Endothelial cell of umbilical vein (primary cell): ENCODE measurements around the gene PNISR. TPM values are rescaled to one million over a fixed set of nuclear protein-coding genes. Genes with fewer than 3 reads are reported as not detected.

Source experiments
- BruUV-seq: library from RNA; stranded (reverse); fragments of 400-500 nt; replicated peaks from 2 replicates; lab custom pipeline; 2021; lab: Mats Ljungman, UMichigan
- CTCF ChIA-PET: fragments of 300-600, 350-600 bp; sonication (Branson Sonifier 250); formaldehyde crosslinking; loops from one replicate; lab custom pipeline; 2021; ENCODE audit warnings: antibody characterized with exemption, inconsistent platforms; lab: Charles Lee
- POLR2A ChIA-PET: fragments of 300-600, 350-600 bp; sonication (Branson Sonifier 250); formaldehyde crosslinking; loops from one replicate; lab custom pipeline; 2021; ENCODE audit warnings: antibody characterized with exemption, inconsistent platforms; lab: Charles Lee
- DNase-seq: peaks from one replicate; pipeline ENCODE4 v3.0.0-alpha.2; 2011; ENCODE audit warnings: low read depth, low spot score
- FAIRE-seq: peaks from 2 replicates; lab custom pipeline; 2011; peaks lifted over from hg19 to GRCh38; lab: Jason Lieb, UNC
- H2AFZ ChIP-seq: 2 replicates; pipeline ENCODE4 v1.6.0; 2012; ENCODE audit warnings: low read depth, low read length, control low read depth, inconsistent platforms
- H3K27ac ChIP-seq: 2 replicates; pipeline ENCODE4 v1.5.1; 2011; ENCODE audit warnings: low read depth, mild to moderate bottlenecking, control low read depth, low read length, moderate library complexity; ENCODE audit not compliant: insufficient read depth
- H3K27me3 ChIP-seq, 2 experiments: 2 replicates each; pipeline versions ENCODE4 v1.6.0 to v1.6.1; 2011; ENCODE audit warnings: low read length in 2 of 2, mixed read lengths in 1 of 2; ENCODE audit not compliant: control insufficient read depth in 2 of 2, insufficient read depth in 2 of 2
- H3K36me3 ChIP-seq, 2 experiments: 2 replicates in 1 of 2; 3 replicates in 1 of 2; pipeline ENCODE4 v1.5.1; 2011; ENCODE audit warnings: low read length in 2 of 2, mild to moderate bottlenecking in 1 of 2, moderate library complexity in 1 of 2; ENCODE audit not compliant: control insufficient read depth in 2 of 2, insufficient read depth in 2 of 2; ENCODE audit errors: extremely low read depth in 1 of 2
- H3K4me1 ChIP-seq: 3 replicates; pipeline ENCODE4 v1.5.1; 2011; ENCODE audit warnings: mild to moderate bottlenecking, low read length; ENCODE audit not compliant: control insufficient read depth, insufficient read depth; ENCODE audit errors: extremely low read depth
- H3K4me2 ChIP-seq: 2 replicates; pipeline ENCODE4 v1.6.1; 2011; ENCODE audit warnings: low read length, control low read depth, mixed read lengths; ENCODE audit not compliant: insufficient read depth
- H3K4me3 ChIP-seq, 3 experiments: fragments of 200-600 bp in 1 of 3; sonication (generic), shearing (Covaris generic) in 1 of 3; replicated peaks in 1 of 3; 2 replicates each; pipeline ENCODE4 v1.5.1; 2011 to 2016; ENCODE audit warnings: control low read depth in 3 of 3, low read length in 3 of 3, mild to moderate bottlenecking in 2 of 3, inconsistent platforms in 1 of 3, low read depth in 1 of 3, moderate library complexity in 1 of 3; ENCODE audit not compliant: insufficient read depth in 1 of 3
- H3K79me2 ChIP-seq: 2 replicates; pipeline ENCODE4 v1.6.0; 2012; ENCODE audit warnings: low read length, inconsistent platforms; ENCODE audit not compliant: control insufficient read depth, insufficient read depth
- H3K9ac ChIP-seq: replicated peaks from 2 replicates; pipeline ENCODE3; 2011; ENCODE audit warnings: low read length, control low read depth; ENCODE audit not compliant: insufficient read depth; ENCODE audit errors: extremely low read depth
- H3K9me1 ChIP-seq: replicated peaks from 3 replicates; pipeline ENCODE4 v1.6.0; 2011; ENCODE audit warnings: mild to moderate bottlenecking, low read length; ENCODE audit not compliant: control insufficient read depth, insufficient read depth; ENCODE audit errors: extremely low read depth
- H3K9me3 ChIP-seq: replicated peaks from 2 replicates; pipeline ENCODE4 v1.5.1; 2012; ENCODE audit warnings: low read length, inconsistent platforms; ENCODE audit not compliant: control insufficient read depth, insufficient read depth
- H4K20me1 ChIP-seq: replicated peaks from 2 replicates; pipeline ENCODE3; 2011; ENCODE audit warnings: mild to moderate bottlenecking, low read length; ENCODE audit not compliant: control insufficient read depth, insufficient read depth; ENCODE audit errors: extremely low read depth
- EZH2 ChIP-seq: IDR thresholded peaks from 2 replicates; pipeline ENCODE4 v1.6.1; 2012; ENCODE audit warnings: borderline replicate concordance, low read depth, mild to moderate bottlenecking, moderate library complexity, low read length, inconsistent platforms; ENCODE audit not compliant: severe bottlenecking
- FOS ChIP-seq: IDR thresholded peaks from 2 replicates; pipeline ENCODE4 v1.6.1; 2011; ENCODE audit warnings: mild to moderate bottlenecking, low read length, moderate library complexity, borderline replicate concordance; ENCODE audit not compliant: insufficient read depth
- GATA2 ChIP-seq: IDR thresholded peaks from 2 replicates; pipeline ENCODE4 v1.7.0; 2011; ENCODE audit warnings: low read depth, mild to moderate bottlenecking, moderate library complexity, mixed read lengths, low read length; ENCODE audit not compliant: insufficient read length, insufficient read depth
- JUN ChIP-seq: IDR thresholded peaks from 2 replicates; pipeline ENCODE4 v1.6.1; 2011; ENCODE audit warnings: borderline replicate concordance, low read depth; ENCODE audit not compliant: insufficient read length, insufficient read depth
- MYC ChIP-seq: IDR thresholded peaks from one replicate; pipeline ENCODE4 v1.6.1; 2011; ENCODE audit warnings: mild to moderate bottlenecking, low read depth, low read length
- POLR2A ChIP-seq: IDR thresholded peaks from 2 replicates; pipeline ENCODE4 v1.6.1; 2012; ENCODE audit warnings: low read depth, mild to moderate bottlenecking, control low read depth, low read length
- POLR2AphosphoS5 ChIP-seq: IDR thresholded peaks from 2 replicates; pipeline ENCODE4 v1.6.1; 2012; ENCODE audit warnings: low read depth, mild to moderate bottlenecking, control low read depth, low read length, moderate library complexity; ENCODE audit not compliant: insufficient read depth
- dilution Hi-C: fragments of 300-500 bp; cut with MboI; formaldehyde crosslinking; loops from one replicate; pipeline ENCODE4 v1.15.0; 2019; ENCODE audit warnings: low sequenced_read_pairs; ENCODE audit not compliant: extremely low pct_ligation_motif_present
- intact Hi-C: fragments of 100-400 bp; cut with micrococcal nuclease; formaldehyde crosslinking; loops from one replicate; pipeline ENCODE4 v1.10.0; 2022
- polyA plus RNA-seq, 4 experiments: library from polyadenylated mRNA; depleted of rRNA in 3 of 4; stranded (reverse) in 3 of 4; unstranded in 1 of 4; fragments of >200 nt; gene quantifications; 2 replicates each; pipeline versions ENCODE4 v1.2.1 to v1.2.3, GENCODE V29; 2011 to 2012; ENCODE audit warnings: missing spikeins in 1 of 4
- total RNA-seq: library from RNA; stranded (reverse); gene quantifications from 2 replicates; pipeline ENCODE4 v1.2.3, GENCODE V29; 2021
- TF ChIP-seq, protein P1 (sequence below), 2 donors: IDR thresholded peaks; 1 replicate in 1 of 2; 2 replicates in 1 of 2; pipeline ENCODE4 v1.5.1; 2011; ENCODE audit warnings: low read length in 2 of 2, mild to moderate bottlenecking in 2 of 2, moderate library complexity in 2 of 2, control low read depth in 1 of 2, inconsistent platforms in 1 of 2, low read depth in 1 of 2; ENCODE audit not compliant: insufficient read depth in 1 of 2; ENCODE audit errors: extremely low read depth in 1 of 2
- TF ChIP-seq, protein P2 (sequence below): IDR thresholded peaks from 2 replicates; pipeline ENCODE4 v1.6.1; 2011; ENCODE audit not compliant: insufficient read depth, insufficient read length

PNISR gene
- total and polyA plus RNA-seq, 2 donors (not counting 3 experiments of a cell fraction or from before 2014, with no cell fraction given), result 34.6 to 106 TPM

DNA sequence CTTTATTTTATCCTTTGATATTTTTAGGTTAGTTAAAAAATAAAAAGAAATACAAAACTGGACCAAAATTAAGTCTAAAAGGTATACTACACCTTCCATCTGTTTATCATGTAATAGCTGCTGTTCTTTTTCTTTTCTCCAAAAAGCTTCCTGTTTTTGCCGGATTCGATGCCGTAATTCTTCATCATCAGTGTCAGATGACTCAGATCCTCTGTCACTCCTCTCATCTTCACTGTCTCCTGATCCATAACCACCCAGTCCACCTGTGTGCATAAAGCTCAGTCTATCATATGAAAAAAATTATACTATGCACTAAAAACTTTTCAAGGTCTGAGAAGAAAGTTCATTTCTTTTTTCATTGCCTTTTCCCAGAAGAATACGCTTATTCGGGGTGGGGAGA is 22.7 kb downstream of the PNISR start:
- TF ChIP-seq JUN (no peak), POLR2AphosphoS5 (no peak), EZH2 (no peak), POLR2A (no peak)
- TF ChIP-seq, protein P1, sequence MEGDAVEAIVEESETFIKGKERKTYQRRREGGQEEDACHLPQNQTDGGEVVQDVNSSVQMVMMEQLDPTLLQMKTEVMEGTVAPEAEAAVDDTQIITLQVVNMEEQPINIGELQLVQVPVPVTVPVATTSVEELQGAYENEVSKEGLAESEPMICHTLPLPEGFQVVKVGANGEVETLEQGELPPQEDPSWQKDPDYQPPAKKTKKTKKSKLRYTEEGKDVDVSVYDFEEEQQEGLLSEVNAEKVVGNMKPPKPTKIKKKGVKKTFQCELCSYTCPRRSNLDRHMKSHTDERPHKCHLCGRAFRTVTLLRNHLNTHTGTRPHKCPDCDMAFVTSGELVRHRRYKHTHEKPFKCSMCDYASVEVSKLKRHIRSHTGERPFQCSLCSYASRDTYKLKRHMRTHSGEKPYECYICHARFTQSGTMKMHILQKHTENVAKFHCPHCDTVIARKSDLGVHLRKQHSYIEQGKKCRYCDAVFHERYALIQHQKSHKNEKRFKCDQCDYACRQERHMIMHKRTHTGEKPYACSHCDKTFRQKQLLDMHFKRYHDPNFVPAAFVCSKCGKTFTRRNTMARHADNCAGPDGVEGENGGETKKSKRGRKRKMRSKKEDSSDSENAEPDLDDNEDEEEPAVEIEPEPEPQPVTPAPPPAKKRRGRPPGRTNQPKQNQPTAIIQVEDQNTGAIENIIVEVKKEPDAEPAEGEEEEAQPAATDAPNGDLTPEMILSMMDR (IDR thresholded peaks at IDR 0.05; ENCODE audit: extremely low read depth in 1 of 2, insufficient read depth in 1 of 2, low read depth in 1 of 2, low read length in 2 of 2), result no peak
- POLR2A ChIA-PET, result interaction anchor here (1.8 kb wide), 1 partner anchor 9 kb away, joined by 6 read pairs; the partner anchor contains the start of gene COQ3
- Histone ChIP-seq H3K9me1 (no peaks in the 10 kb centered on the region), H3K4me1 (no peaks in the 10 kb centered on the region), H3K27me3 (no peaks in the 10 kb centered on the region), H3K9ac (no peak overlapping the region), H3K4me3 (no peak overlapping the region), H3K36me3 (peaks cover 13 to 50% of the 10 kb centered on the region in 2 experiments), H4K20me1 (no peaks in the 10 kb centered on the region), H3K27ac (no peak overlapping the region), H3K4me2 (no peak overlapping the region), H3K79me2 (no peaks in the 10 kb centered on the region), H3K9me3 (no peaks in the 10 kb centered on the region), H2AFZ (no peak overlapping the region)
- DNase-seq (no peak), FAIRE-seq (no peak)
- intact Hi-C loops, result no loop called here
- CTCF ChIA-PET, result interaction anchor here (0.7 to 2.1 kb wide), 5 partner anchors 9 to 72 kb away, joined by 3 to 6 read pairs (median 3); no protein-coding TSS in a partner anchor
- dilution Hi-C loops, result no loop called here
- BruUV-seq, result no TSS peak

DNA sequence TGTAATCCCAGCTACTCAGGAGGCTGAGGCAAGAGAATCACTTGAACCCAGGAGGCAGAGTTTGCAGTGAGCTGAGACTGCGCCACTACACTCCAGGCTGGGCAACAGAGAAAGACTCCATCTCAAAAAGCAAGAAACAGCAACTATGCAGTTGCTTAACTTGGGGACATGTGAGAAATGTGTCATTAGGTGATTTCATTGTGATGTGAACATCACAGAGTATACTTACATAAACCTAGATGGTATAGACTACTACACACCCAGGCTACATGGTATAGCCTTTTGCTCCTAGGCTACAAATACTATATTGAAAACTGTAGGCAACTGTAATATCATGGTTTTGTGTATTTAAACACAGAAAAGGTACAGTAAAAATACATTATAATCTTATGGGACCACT is 27.8 kb downstream of the PNISR start:
- Histone ChIP-seq H4K20me1 (no peaks in the 10 kb centered on the region), H3K27ac (no peak overlapping the region), H3K4me1 (peaks cover 5% of the 10 kb centered on the region), H3K27me3 (no peaks in the 10 kb centered on the region), H2AFZ (no peak overlapping the region), H3K79me2 (no peaks in the 10 kb centered on the region), H3K9ac (no peak overlapping the region), H3K9me3 (no peaks in the 10 kb centered on the region), H3K4me2 (no peak overlapping the region), H3K9me1 (no peaks in the 10 kb centered on the region), H3K36me3 (peaks cover 4 to 23% of the 10 kb centered on the region in 2 experiments), H3K4me3 (no peak overlapping the region)
- DNase-seq (no peak), FAIRE-seq (no peak)
- dilution Hi-C loops (no loop called here), intact Hi-C loops (no loop called here)
- TF ChIP-seq, protein P2, sequence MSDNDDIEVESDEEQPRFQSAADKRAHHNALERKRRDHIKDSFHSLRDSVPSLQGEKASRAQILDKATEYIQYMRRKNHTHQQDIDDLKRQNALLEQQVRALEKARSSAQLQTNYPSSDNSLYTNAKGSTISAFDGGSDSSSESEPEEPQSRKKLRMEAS, result no peak
- no peak for TF ChIP-seq POLR2A
- TF ChIP-seq JUN, result no peak
- no peak for TF ChIP-seq MYC
- TF ChIP-seq, protein P1 (IDR thresholded peaks at IDR 0.05; ENCODE audit: extremely low read depth in 1 of 2, insufficient read depth in 1 of 2, low read depth in 1 of 2, low read length in 2 of 2), result no peak
- no peak for TF ChIP-seq POLR2AphosphoS5
- TF ChIP-seq FOS, result no peak
- TF ChIP-seq GATA2, result no peak
- TF ChIP-seq EZH2, result no peak
- POLR2A ChIA-PET, result no interaction called here
- BruUV-seq, result no TSS peak
- CTCF ChIA-PET, result interaction anchor here (2.4 to 4.3 kb wide), 2 partner anchors 63 to 67 kb away, joined by 15 to 30 read pairs; no protein-coding TSS in a partner anchor
